ENCODE data around the gene ANKHD1.

GRCh38 chr5:140367256-140368013, 34.2 kb upstream of the ANKHD1 start:
- TF ChIP-seq CTCF (IDR thresholded peaks at IDR 0.05) = no peak
- no peak for TF ChIP-seq POLR2A (IDR thresholded peaks at IDR 0.05)
